Medulla oblongata (tissue), 1 donor: ENCODE measurements around the gene PLD6.

Experiments used
- DNase-seq: peaks from one replicate; pipeline ENCODE4 v3.0.0-alpha.2; 2015; ENCODE audit errors: extremely low spot score

Gene PLD6

DNA sequence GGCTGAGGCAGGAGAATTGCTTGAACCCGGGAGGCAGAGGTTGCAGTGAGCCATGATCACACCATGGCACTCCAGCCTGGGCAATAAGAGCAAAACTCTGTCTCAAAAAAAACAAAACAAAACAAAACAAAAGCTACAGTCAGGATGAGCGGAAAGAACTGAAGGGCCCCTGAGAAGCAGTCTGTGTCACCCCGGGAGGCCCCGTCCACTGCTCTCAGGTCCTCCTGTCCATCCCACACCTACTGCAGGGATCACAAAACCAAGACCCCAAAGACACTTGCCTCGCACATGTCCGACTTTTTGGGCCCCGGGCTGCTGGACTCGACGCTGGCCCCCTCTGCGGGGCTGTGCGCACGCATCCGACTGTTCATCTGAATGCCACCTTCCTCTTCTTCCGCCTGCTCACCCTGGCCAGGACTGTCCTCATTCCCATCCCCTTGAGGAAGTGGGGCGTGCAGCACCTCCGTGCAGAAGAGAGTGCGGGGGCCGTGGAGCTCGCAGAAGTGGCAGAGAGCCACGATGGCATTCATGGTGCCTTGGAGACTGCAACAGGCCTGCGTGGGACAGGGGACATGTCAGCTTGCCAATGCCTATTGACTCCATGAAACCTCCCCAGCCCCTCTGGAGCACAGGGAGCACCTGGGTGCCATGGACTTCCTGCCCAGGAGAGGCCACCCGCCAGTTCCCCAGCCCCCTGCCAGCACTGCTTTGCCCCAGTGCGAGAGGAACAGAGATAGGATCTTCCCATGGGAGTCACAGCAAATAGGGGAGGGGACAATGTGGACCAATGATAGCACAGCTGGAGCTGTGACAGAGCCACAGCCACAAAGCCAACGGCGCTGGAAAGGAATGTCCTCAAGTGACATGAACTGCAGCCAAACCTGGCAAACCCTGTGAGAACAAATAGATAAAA, 21.7 kb upstream of the PLD6 start:
- no peak for DNase-seq

DNA sequence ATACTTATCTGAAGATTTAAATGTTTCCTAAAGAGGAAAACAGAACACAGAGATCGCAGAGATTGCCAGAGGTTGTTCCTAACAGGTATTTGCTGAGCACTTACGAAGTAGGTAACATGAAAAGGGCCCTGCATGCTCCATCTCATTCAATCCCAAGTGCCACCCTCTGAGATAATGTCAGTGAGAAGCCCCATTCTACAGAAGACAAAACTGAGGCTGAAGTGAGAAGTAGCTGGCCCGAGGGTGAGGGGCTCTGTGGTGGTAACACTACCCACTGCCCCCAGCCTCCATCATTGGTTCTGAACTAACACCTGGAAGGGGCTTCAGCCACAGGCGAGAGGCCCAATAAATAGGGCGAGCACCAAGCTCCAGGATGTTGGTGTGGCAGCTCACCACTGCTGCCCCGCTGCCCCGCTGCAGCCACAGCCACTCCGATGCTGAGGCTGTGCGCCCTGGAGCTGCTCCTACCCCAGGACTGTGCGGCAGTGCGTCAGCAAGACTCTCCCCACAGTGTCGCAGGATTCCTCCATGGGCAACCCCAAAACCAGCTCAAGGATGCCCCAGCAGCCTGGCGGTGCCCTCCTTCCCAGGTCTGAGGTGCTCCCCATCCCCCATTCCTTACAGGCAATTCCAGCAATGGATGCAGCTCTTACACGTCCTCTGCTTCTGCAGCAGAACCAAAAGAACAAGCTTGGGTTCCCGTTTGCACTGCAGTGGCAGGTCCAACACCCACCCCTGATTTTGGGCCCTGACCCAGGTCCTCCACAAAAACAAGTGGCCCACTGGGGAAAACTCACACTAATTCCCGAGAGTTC, 20.5 kb upstream of the PLD6 start:
- no peak for DNase-seq

DNA sequence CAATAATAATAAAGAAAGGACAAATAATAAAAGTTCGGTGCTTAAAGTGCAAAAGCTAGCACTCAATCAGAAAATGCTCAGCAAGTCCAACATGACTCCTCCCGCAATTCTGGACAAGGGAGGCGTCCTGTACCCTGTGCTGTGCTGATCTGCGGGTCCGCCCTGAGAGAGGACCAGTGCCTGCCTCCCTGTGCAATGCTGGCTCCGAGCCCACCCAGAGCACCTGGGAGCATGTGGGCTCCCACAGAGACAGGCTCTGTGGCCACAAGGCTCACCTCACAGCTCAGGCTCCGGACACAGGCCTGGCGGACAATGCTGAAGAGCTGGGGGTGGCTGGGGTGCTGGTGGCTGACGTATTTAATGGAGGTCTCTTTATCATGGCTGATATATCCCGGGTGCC, 19.8 kb upstream of the PLD6 start:
- DNase-seq = no peak

DNA sequence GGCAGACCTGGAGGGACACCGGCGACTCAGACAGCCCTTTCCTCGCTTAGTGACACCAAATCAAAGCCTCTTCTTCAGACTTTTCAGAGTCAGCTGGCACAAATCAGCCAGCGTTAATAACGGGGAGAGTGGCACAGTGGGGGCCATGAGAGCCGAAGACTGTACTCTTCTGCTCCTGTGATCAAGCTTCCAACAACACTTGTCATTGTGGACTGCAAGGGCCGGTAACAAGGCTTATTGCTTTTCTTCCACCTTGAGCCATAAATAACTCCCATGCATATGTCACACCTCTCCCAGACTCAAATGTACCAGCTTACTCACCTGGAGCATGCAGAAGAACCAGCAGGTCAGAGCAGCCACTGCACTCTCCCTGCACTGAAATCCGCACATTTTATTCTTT, 18.0 kb upstream of the PLD6 start:
- DNase-seq = no peak

DNA sequence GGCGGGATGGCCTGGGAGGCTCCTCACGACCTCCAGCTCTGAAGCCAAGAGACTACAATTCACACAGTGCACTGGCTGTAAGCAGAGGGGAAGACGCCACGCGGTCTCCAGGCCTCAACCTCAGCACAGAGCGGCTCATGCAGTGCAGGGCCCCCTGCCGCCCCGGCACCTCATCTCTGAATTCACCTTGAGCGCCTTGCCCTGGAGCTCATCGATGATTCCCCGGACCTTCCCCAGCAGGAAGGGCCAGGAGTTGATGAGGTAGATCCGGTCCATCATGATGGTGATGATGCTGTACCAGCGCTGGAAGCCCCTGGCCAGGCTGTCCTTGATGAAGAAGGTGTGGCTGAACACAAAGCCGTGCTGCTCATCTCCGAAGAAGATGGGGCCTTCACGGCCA, 17.6 kb upstream of the PLD6 start:
- DNase-seq = no peak

GRCh38 chr17:17221329-17221728, 15.2 kb upstream of the PLD6 start:
- no peak for DNase-seq

GRCh38 chr17:17220529-17220928, 14.4 kb upstream of the PLD6 start:
- DNase-seq = no peak

GRCh38 chr17:17217995-17218394, 11.9 kb upstream of the PLD6 start:
- no peak for DNase-seq

DNA sequence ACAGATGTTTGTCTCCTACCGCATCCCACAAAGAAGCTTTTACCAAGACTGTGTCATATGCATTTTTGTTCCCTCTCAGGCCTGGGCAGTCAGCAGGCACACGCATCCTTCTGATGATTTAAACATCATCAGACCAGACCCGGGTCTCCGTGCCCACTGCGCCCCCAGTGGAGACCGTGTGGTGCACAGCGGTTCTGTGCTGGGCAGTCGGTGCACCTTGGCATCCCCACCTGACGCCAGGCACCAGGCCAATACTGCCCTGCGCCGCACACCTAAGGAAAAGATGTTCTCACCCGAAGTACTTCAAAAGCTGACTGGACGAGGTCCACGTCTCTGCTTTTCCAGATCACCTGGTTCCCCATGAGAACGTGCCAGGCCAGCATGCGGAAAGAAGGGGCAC, 10.6 kb upstream of the PLD6 start:
- no peak for DNase-seq

DNA sequence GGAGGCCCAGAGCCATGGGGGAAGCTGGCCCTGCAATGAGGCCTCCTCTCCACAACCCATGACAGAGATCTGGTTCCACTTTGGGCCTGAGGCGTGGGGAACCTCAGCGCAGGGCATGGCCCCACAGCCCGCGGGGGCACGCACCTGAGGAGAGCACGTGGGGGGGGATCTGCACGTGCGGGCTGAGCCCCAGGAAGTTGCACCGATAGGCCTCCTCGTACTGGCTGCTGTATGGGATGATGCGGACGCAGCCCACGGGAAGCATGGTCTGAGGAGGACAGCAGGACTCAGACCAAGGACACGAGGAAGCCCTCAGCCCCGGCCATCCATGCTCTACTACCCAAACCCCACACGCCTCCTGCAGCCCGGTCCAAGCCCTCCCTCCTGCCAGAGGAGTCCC, 10.1 kb upstream of the PLD6 start:
- no peak for DNase-seq

DNA sequence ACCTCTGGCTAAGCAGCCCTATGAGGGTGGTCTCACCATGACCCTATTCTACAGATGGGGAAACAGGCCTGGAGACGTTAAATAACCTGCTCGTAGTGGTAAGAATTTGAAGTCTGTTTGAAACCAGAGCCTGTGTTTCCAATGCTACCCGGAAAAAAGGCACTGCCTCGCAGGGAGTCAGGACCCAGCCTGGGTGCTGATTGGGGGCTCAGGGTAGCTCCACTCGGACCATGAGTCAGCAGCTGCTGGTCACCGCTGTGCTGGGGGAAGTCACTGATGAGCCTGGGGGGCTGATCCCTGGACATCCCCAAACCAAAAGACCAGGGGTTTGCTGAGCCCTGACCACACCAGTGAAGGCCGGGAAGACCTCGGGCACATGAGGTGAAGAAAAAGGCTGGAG, 9.4 kb upstream of the PLD6 start:
- DNase-seq = no peak

GRCh38 chr17:17214646-17215436, 8.7 kb upstream of the PLD6 start:
- DNase-seq = no peak

DNA sequence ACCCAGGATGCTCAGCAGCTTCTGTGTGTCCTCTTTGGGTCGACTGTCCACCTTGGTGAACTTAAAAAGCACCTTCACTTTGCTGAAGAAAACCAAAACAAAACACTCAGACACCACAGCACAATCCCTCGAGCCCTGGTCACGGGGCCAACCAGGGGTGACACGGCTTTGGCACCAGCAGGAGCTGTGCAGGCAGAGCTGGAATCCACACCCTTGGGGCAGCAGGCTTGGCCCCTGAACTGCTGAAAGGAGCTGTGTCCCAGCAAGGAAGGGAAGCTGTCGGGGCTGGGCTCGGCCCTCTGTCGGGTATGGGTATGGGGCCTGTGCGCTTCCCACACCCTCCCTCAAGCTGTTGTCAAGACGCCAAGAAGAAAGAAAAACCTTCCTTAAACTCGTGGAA, 7.6 kb upstream of the PLD6 start:
- DNase-seq = no peak

DNA sequence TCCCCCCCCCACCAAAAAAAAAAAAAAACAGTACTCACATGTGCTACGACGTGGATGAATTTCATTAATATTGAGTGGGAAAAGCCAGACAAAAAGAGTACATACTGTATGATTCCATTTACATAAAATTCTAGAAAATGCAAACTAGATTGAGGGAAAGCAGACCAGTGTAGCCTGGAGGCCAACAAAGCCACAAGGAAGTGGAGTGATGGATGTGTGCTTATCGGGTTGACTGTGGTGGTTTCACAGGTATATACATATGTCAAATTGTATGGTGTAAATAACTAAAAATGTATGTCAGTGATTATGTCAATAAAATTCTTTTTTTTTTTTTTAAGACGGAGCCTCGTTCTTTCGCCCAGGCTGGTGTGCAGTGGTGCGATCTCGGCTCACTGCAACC, 1.9 kb upstream of the PLD6 start:
- DNase-seq = no peak

DNA sequence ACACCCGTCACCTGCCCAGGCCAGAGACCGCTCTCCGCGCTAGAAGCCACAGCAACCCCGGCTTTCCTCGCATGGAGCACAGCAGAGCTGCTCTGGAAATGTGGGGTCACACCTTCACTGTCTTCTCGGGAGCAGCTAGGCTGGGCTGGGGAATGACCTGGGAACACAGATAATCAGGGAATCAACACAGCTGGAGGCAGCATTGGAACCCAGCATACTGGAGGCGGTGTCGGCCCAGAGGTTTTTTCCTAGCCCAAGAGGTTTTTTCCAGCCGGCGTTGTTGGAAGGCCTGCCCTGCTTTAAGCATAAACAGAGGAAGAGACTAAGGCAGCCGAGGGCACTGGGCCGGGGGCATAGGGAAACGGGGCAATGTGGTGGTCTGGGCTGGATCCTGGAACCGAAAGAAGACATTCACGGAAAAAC, 791 bp upstream of the PLD6 start:
- no peak for DNase-seq

DNA sequence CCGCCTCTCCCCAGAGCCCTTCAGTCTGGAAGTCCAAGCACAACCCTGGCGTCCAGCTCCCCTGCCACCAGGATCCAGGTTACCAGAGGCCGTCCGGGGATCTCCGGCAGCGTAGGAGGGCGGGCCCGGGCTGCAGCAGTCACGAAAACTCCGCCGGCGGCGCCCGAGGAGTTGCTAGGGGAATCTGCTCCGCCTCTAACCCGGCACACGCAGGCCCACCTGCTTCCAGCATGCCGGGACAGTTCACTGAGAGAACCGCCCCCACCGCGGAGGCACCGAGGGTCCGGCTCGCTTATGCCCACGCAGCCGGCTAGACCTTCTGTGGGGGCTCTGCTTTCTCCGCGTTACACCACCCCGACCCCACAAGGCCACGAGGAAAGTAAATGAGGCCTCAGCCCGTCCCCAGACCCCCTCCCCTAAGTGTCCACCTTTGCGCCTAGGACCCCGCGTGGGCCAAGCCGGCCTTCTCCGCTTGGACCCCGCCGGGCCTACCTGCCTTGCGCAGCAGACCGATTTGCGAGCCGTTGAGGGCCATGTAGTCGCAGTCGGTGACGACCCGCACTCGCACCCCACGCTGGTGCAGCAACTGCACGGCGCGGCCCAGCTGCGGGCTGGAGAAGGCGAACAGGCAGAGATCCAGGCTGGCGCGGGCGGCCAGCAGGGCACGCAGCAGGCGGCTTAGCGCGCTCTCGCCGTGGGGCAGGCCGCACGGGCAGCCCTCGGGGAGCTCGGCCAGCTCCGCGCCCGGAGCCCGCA, 587 bp downstream of the PLD6 start:
- DNase-seq = no peak

GRCh38 chr17:17204635-17205231, 1.4 kb downstream of the PLD6 start:
- DNase-seq = no peak

GRCh38 chr17:17204041-17204591, 2.0 kb downstream of the PLD6 start:
- DNase-seq = peak; percentile 82

DNA sequence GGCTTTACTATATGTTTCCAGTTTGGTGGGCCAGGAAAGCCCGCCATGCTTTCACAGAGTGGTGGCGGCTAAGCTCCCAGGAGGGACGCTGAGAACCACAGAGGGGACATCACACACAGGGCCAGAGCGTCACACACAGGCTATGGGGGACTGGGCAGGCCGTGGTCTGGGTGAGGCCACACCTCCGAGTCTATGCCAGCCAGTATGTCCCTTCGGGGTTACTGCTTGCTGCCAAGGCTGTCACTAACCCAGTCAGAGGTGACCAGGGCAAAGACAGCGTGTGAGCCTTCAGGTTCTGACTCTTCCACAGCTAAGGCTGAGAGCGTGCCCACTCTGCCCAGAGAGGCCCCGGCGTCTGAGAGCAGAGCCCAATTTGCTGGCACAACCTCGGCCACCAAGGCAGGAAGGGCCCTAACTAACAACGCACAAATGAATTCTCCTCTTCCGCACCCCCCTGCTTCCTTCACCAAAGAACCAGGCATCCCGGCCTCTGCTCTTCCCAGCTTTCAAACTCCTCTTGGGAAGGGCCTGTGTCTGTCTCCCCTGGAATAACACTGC, 2.9 kb downstream of the PLD6 start:
- no peak for DNase-seq

DNA sequence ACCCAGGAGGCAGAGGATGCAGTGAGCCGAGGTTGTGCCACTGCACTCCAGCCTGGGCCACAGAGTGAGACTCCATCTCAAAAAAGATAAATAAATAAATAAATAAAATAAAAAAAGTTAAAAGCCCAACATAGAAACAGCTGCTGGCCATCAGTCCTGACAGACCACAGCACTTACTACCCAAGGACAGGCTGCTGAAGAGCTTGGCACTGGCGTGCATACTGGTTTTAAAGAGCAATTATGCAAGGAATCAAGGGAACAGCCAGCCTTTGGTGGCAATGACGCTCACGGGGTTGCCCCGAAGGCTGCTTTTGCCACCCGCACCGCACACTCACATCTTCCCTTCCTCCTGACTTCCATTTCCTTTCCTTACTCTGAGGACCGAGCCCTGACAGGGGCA, 4.2 kb downstream of the PLD6 start:
- no peak for DNase-seq
